Naive thymus-derived CD4-positive, alpha-beta T cell (primary cell): Measurements from ENCODE around the gene RWDD3. TPM values are rescaled to one million over a fixed set of nuclear protein-coding genes. Genes with fewer than 3 reads are reported as not detected.

Experiments
- ATAC-seq: fragments of 150-1000 bp; cut with Tn5 transposase; 2 replicates; pipeline ENCODE4 v1.10.0; 2021; ENCODE audit warnings: mild to moderate bottlenecking, moderate library complexity
- CTCF ChIA-PET: fragments of 350-600 bp; sonication (Branson Sonifier 250); formaldehyde crosslinking; loops from one replicate; lab custom pipeline; 2021; ENCODE audit warnings: antibody characterized with exemption; lab: Charles Lee
- POLR2A ChIA-PET: fragments of 350-600 bp; sonication (Branson Sonifier 250); formaldehyde crosslinking; loops from one replicate; lab custom pipeline; 2021; ENCODE audit warnings: antibody characterized with exemption, inconsistent platforms; lab: Charles Lee
- DNase-seq, 9 donors: peaks; one replicate each; pipeline versions ENCODE4 v3.0.0 to v3.0.0-alpha.2; 2020 to 2022; ENCODE audit warnings: mixed read lengths in 1 of 9
- H3K27ac ChIP-seq: one replicate; pipeline ENCODE4 v1.7.0; 2013; ENCODE audit warnings: mild to moderate bottlenecking, low read depth, low read length, moderate library complexity
- H3K27me3 ChIP-seq, 2 donors: one replicate each; pipeline ENCODE4 v1.7.0; 2013; ENCODE audit warnings: low read length in 2 of 2, mild to moderate bottlenecking in 2 of 2, moderate library complexity in 2 of 2; ENCODE audit not compliant: control insufficient read depth in 2 of 2, insufficient read depth in 2 of 2
- H3K36me3 ChIP-seq, 3 experiments: 1 replicate in 2 of 3; 2 replicates in 1 of 3; pipeline ENCODE4 v1.7.0; 2013; ENCODE audit warnings: low read length in 3 of 3, mild to moderate bottlenecking in 3 of 3, moderate library complexity in 1 of 3; ENCODE audit not compliant: insufficient read depth in 3 of 3, control insufficient read depth in 2 of 3
- H3K4me1 ChIP-seq, 2 donors: one replicate each; pipeline ENCODE4 v1.7.0; 2013; ENCODE audit warnings: low read length in 2 of 2, mild to moderate bottlenecking in 2 of 2, moderate library complexity in 1 of 2; ENCODE audit not compliant: control insufficient read depth in 2 of 2, insufficient read depth in 2 of 2
- H3K4me3 ChIP-seq: 2 replicates; pipeline ENCODE4 v1.7.0; 2013; ENCODE audit warnings: mild to moderate bottlenecking, low read length
- H3K9me3 ChIP-seq, 3 experiments: 1 replicate in 2 of 3; 2 replicates in 1 of 3; pipeline ENCODE4 v1.7.0; 2013; ENCODE audit warnings: low read length in 3 of 3; ENCODE audit not compliant: control insufficient read depth in 2 of 3
- H3K27ac Mint-ChIP-seq, 9 donors: one replicate each; pipeline ENCODE4 v1.8.0; 2020 to 2022; ENCODE audit warnings: mixed read lengths in 9 of 9, mild to moderate bottlenecking in 8 of 9, moderate library complexity in 5 of 9, inconsistent platforms in 2 of 9
- H3K27me3 Mint-ChIP-seq, 5 donors: one replicate each; pipeline ENCODE4 v1.8.0; 2021 to 2022; ENCODE audit warnings: mixed read lengths in 5 of 5, mild to moderate bottlenecking in 1 of 5
- H3K36me3 Mint-ChIP-seq, 5 donors: one replicate each; pipeline ENCODE4 v1.8.0; 2020 to 2022; ENCODE audit warnings: mixed read lengths in 5 of 5, mild to moderate bottlenecking in 3 of 5, inconsistent platforms in 1 of 5
- H3K4me1 Mint-ChIP-seq, 7 donors: one replicate each; pipeline ENCODE4 v1.8.0; 2020 to 2022; ENCODE audit warnings: mixed read lengths in 7 of 7, mild to moderate bottlenecking in 3 of 7, inconsistent platforms in 1 of 7
- H3K4me3 Mint-ChIP-seq, 10 donors: one replicate each; pipeline ENCODE4 v1.8.0; 2020 to 2022; ENCODE audit warnings: mild to moderate bottlenecking in 10 of 10, mixed read lengths in 10 of 10, moderate library complexity in 6 of 10, inconsistent platforms in 2 of 10
- H3K9me3 Mint-ChIP-seq, 11 donors: one replicate each; pipeline ENCODE4 v1.8.0; 2020 to 2022; ENCODE audit warnings: mixed read lengths in 11 of 11, mild to moderate bottlenecking in 4 of 11, inconsistent platforms in 1 of 11, moderate library complexity in 1 of 11
- intact Hi-C, 2 donors: fragments of 100-400 bp; cut with micrococcal nuclease; formaldehyde crosslinking; loops; one replicate each; pipeline ENCODE4 v1.15.1; 2023
- polyA plus RNA-seq, 2 donors: library from polyadenylated mRNA; unstranded; fragments of 300-500 nt; fragmentation: Illumina TruSeq; gene quantifications; one replicate each; pipeline ENCODE4 v1.2.3, GENCODE V29; 2021
- total RNA-seq, 6 experiments: library from RNA in 5 of 6; stranded (reverse) in 5 of 6; gene quantifications; 1 replicate in 5 of 6; 2 replicates in 1 of 6; pipeline ENCODE4 v1.2.3 and lab custom pipeline; 2021 to 2026

The RWDD3 gene
- total and polyA plus RNA-seq, 7 experiments from 2014 or later = 9.1 to 48.9 (median 24.9) TPM

GRCh38 chr1:95249916-95250315 is 15.9 kb downstream of the RWDD3 start:
- Histone ChIP-seq H3K9me3 (no peaks in the 10 kb centered on the region), H3K36me3 (peaks cover 0 to 11% (median 0%) of the 10 kb centered on the region in 3 experiments), H3K27me3 (no peaks in the 10 kb centered on the region), H3K4me3 (no peak overlapping the region), H3K4me1 (no peaks in the 10 kb centered on the region), H3K27ac (no peak overlapping the region)
- CTCF ChIA-PET = no interaction called here
- Mint-ChIP-seq H3K4me1 (peaks cover 0 to 13% (median 2%) of the 10 kb centered on the region in 7 donors), H3K9me3 (peaks cover 0 to 7% (median 2%) of the 10 kb centered on the region in 11 donors), H3K36me3 (peaks cover 7 to 48% (median 29%) of the 10 kb centered on the region in 5 donors), H3K27ac (peak overlapping the region in 3 of 9 donors; percentile 15 to 45 (median 21)), H3K27me3 (no peaks in the 10 kb centered on the region), H3K4me3 (no peak overlapping the region)
- POLR2A ChIA-PET = no interaction called here
- intact Hi-C loops = no loop called here
- DNase-seq (no peak), ATAC-seq (no peak)

GRCh38 chr1:95252422-95252821 is 18.4 kb downstream of the RWDD3 start:
- no peak overlapping the region for H3K27ac ChIP-seq
- ChIA-PET CTCF (no interaction called here), POLR2A (no interaction called here)
- H3K9me3 ChIP-seq = no peaks in the 10 kb centered on the region
- H3K4me3 ChIP-seq = no peak overlapping the region
- no peaks in the 10 kb centered on the region for H3K27me3 Mint-ChIP-seq
- intact Hi-C loops = no loop called here
- H3K27me3 ChIP-seq = no peaks in the 10 kb centered on the region
- peaks cover 7 to 41% (median 24%) of the 10 kb centered on the region in 5 donors for H3K36me3 Mint-ChIP-seq
- peaks cover 0 to 7% (median 2%) of the 10 kb centered on the region in 11 donors for H3K9me3 Mint-ChIP-seq
- no peak for DNase-seq
- ATAC-seq = no peak
- H3K36me3 ChIP-seq = peaks cover 0 to 11% (median 0%) of the 10 kb centered on the region in 3 experiments
- no peaks in the 10 kb centered on the region for H3K4me1 ChIP-seq
- H3K4me1 Mint-ChIP-seq = peaks cover 0 to 6% (median 0%) of the 10 kb centered on the region in 7 donors
- peak overlapping the region in 1 of 9 donors; percentile 8 for H3K27ac Mint-ChIP-seq
- H3K4me3 Mint-ChIP-seq = no peak overlapping the region

- no peaks in the 10 kb centered on the region for H3K9me3 ChIP-seq
- intact Hi-C loops = no loop called here
- CTCF ChIA-PET = no interaction called here
- H3K4me3 ChIP-seq = no peak overlapping the region
- POLR2A ChIA-PET = no interaction called here
- DNase-seq (no peak), ATAC-seq (no peak)
- Mint-ChIP-seq H3K36me3 (peaks cover 7 to 31% (median 24%) of the 10 kb centered on the region in 5 donors), H3K9me3 (peaks cover 0 to 7% (median 2%) of the 10 kb centered on the region in 11 donors), H3K27ac (no peak overlapping the region), H3K4me1 (no peaks in the 10 kb centered on the region), H3K27me3 (no peaks in the 10 kb centered on the region), H3K4me3 (no peak overlapping the region)
- no peaks in the 10 kb centered on the region for H3K36me3 ChIP-seq
- no peak overlapping the region for H3K27ac ChIP-seq
- no peaks in the 10 kb centered on the region for H3K27me3 ChIP-seq
- H3K4me1 ChIP-seq = no peaks in the 10 kb centered on the region
Measured at GRCh38 chr1:95254959-95255358, 20.9 kb downstream of the RWDD3 start.

GRCh38 chr1:95255826-95256225 is 21.8 kb downstream of the RWDD3 start:
- H3K36me3 Mint-ChIP-seq = peaks cover 7 to 31% (median 24%) of the 10 kb centered on the region in 5 donors
- POLR2A ChIA-PET = no interaction called here

GRCh38 chr1:95257758-95258157 is 23.7 kb downstream of the RWDD3 start:
- Mint-ChIP-seq H3K27ac (no peak overlapping the region), H3K4me3 (no peak overlapping the region), H3K9me3 (peaks cover 0 to 7% (median 2%) of the 10 kb centered on the region in 11 donors), H3K36me3 (peaks cover 0 to 20% (median 12%) of the 10 kb centered on the region in 5 donors), H3K27me3 (peaks cover 0 to 6% (median 0%) of the 10 kb centered on the region in 5 donors), H3K4me1 (no peaks in the 10 kb centered on the region)
- Histone ChIP-seq H3K4me3 (no peak overlapping the region), H3K36me3 (no peaks in the 10 kb centered on the region), H3K27ac (no peak overlapping the region), H3K27me3 (no peaks in the 10 kb centered on the region), H3K4me1 (no peaks in the 10 kb centered on the region), H3K9me3 (no peaks in the 10 kb centered on the region)
- CTCF ChIA-PET = no interaction called here
- no peak for ATAC-seq
- no peak for DNase-seq
- POLR2A ChIA-PET = no interaction called here
- intact Hi-C loops = no loop called here

More at GRCh38 chr1:95255826-95256225, 21.8 kb downstream of the RWDD3 start:
- Mint-ChIP-seq H3K27ac (no peak overlapping the region), H3K4me3 (no peak overlapping the region), H3K9me3 (peaks cover 0 to 7% (median 2%) of the 10 kb centered on the region in 11 donors), H3K27me3 (no peaks in the 10 kb centered on the region), H3K4me1 (no peaks in the 10 kb centered on the region)
- no peaks in the 10 kb centered on the region for H3K36me3 ChIP-seq
- no peak for DNase-seq
- H3K4me1 ChIP-seq = no peaks in the 10 kb centered on the region
- no peaks in the 10 kb centered on the region for H3K27me3 ChIP-seq
- intact Hi-C loops = no loop called here
- ATAC-seq = no peak
- CTCF ChIA-PET = no interaction called here
- no peak overlapping the region for H3K27ac ChIP-seq
- no peak overlapping the region for H3K4me3 ChIP-seq
- H3K9me3 ChIP-seq = no peaks in the 10 kb centered on the region

- no peak overlapping the region for H3K4me3 Mint-ChIP-seq
Measured at GRCh38 chr1:95259245-95259644, 25.2 kb downstream of the RWDD3 start.

GRCh38 chr1:95262913-95263312 is 28.9 kb downstream of the RWDD3 start:
- peaks cover 0 to 11% (median 0%) of the 10 kb centered on the region in 5 donors for H3K36me3 Mint-ChIP-seq
- no peak overlapping the region for H3K4me3 ChIP-seq

More at GRCh38 chr1:95259245-95259644, 25.2 kb downstream of the RWDD3 start:
- Histone ChIP-seq H3K36me3 (no peaks in the 10 kb centered on the region), H3K4me3 (no peak overlapping the region), H3K9me3 (no peaks in the 10 kb centered on the region), H3K27ac (no peak overlapping the region), H3K4me1 (no peaks in the 10 kb centered on the region), H3K27me3 (no peaks in the 10 kb centered on the region)
- intact Hi-C loops = no loop called here
- H3K27me3 Mint-ChIP-seq = peaks cover 0 to 6% (median 0%) of the 10 kb centered on the region in 5 donors
- H3K9me3 Mint-ChIP-seq = peaks cover 0 to 5% (median 0%) of the 10 kb centered on the region in 11 donors
- H3K36me3 Mint-ChIP-seq = peaks cover 0 to 8% (median under 1%) of the 10 kb centered on the region in 5 donors
- POLR2A ChIA-PET = no interaction called here
- no peak for DNase-seq
- no peaks in the 10 kb centered on the region for H3K4me1 Mint-ChIP-seq
- ATAC-seq = no peak
- H3K27ac Mint-ChIP-seq = no peak overlapping the region
- CTCF ChIA-PET = no interaction called here

More at GRCh38 chr1:95262913-95263312, 28.9 kb downstream of the RWDD3 start:
- intact Hi-C loops = no loop called here
- H3K4me1 Mint-ChIP-seq = no peaks in the 10 kb centered on the region
- DNase-seq (no peak), ATAC-seq (no peak)
- peaks cover 0 to 5% (median 0%) of the 10 kb centered on the region in 11 donors for H3K9me3 Mint-ChIP-seq
- ChIA-PET POLR2A (no interaction called here), CTCF (no interaction called here)
- no peak overlapping the region for H3K4me3 Mint-ChIP-seq
- no peaks in the 10 kb centered on the region for H3K4me1 ChIP-seq
- no peak overlapping the region for H3K27ac ChIP-seq
- no peaks in the 10 kb centered on the region for H3K27me3 ChIP-seq
- no peaks in the 10 kb centered on the region for H3K36me3 ChIP-seq
- no peak overlapping the region for H3K27ac Mint-ChIP-seq
- H3K9me3 ChIP-seq = no peaks in the 10 kb centered on the region
- peaks cover 0 to 9% (median 6%) of the 10 kb centered on the region in 5 donors for H3K27me3 Mint-ChIP-seq
